ENCODE results near the gene DHFR.

The DHFR gene

DNA sequence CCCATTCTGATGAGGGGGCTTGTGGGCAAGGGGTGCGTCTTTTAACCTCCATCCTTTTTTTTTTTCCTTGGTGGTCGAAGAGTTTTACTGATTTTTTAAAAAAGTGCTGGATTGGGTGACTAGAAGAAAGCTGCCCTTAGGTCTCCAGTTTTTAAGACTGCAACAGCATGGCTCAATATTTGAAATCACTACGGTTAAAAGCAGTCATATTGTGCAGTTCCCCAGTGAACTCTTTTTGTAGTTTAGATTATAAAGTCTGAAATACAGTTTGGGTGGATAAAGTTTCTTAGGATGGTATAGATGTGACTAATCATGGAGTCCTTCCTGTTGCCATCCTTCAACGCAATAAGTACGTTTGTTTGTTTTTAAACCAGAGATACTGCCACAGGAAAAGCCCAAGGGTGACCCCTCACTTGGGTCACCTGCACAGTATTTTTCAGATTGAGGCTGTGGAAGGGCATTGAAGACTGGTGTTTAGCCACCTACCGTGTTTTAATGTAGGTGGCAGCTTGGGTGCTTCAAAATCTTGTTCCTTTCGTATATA lies 520 bp upstream of the DHFR start:
- TF ChIP-seq, protein P1, sequence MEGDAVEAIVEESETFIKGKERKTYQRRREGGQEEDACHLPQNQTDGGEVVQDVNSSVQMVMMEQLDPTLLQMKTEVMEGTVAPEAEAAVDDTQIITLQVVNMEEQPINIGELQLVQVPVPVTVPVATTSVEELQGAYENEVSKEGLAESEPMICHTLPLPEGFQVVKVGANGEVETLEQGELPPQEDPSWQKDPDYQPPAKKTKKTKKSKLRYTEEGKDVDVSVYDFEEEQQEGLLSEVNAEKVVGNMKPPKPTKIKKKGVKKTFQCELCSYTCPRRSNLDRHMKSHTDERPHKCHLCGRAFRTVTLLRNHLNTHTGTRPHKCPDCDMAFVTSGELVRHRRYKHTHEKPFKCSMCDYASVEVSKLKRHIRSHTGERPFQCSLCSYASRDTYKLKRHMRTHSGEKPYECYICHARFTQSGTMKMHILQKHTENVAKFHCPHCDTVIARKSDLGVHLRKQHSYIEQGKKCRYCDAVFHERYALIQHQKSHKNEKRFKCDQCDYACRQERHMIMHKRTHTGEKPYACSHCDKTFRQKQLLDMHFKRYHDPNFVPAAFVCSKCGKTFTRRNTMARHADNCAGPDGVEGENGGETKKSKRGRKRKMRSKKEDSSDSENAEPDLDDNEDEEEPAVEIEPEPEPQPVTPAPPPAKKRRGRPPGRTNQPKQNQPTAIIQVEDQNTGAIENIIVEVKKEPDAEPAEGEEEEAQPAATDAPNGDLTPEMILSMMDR (conservative IDR thresholded peaks at IDR 0.05; ENCODE audit: low read depth, low read length) = no peak
- no peak for DNase-seq (ENCODE audit: low read depth)
- peak overlapping the region; percentile 69 for H3K4me3 ChIP-seq (ENCODE audit: low read length)

DNA sequence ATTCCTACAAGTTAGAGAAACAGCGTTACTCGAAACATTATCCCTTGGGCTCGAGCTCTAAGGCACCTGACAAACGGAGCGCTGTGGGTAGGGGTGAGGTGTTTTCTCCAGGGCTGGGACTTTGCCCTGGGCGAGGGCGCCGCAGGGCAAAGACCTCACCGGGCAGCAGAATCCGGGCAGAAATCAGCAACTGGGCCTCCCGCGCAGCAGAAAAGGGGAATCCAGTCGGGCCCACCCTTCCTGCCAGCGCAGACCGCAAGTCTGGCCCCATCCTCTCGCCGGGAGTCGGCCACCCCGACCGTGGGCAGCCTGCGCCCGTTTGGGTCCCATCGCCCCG lies 761 bp downstream of the DHFR start:
- TF ChIP-seq, protein P1 (conservative IDR thresholded peaks at IDR 0.05; ENCODE audit: low read depth, low read length) = no peak
- peak overlapping the region; percentile 69 for H3K4me3 ChIP-seq (ENCODE audit: low read length)
- no peak for DNase-seq (ENCODE audit: low read depth)

DNA sequence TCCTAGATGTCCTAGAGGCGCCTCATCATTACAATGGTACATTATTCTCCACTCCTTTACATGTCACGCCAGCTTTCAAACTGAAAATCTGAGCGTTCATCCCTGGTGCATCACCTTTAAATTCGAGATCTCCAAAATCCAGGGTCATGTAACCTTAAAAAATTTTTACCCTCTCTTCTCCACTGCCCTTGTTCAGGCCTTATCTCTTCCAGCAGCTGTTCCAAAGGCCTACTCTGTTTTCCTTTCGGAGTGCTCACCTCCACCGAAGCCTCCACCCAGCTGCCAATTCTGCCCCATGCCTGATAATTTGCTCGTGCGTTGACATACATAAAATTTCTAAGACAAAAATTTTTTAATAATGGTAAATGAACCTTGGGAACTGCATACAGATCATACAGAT lies 1.3 kb downstream of the DHFR start:
- TF ChIP-seq, protein P1 (conservative IDR thresholded peaks at IDR 0.05; ENCODE audit: low read depth, low read length) = no peak
- H3K4me3 ChIP-seq (ENCODE audit: low read length) = peak overlapping the region; percentile 69
- DNase-seq (ENCODE audit: low read depth) = no peak

DNA sequence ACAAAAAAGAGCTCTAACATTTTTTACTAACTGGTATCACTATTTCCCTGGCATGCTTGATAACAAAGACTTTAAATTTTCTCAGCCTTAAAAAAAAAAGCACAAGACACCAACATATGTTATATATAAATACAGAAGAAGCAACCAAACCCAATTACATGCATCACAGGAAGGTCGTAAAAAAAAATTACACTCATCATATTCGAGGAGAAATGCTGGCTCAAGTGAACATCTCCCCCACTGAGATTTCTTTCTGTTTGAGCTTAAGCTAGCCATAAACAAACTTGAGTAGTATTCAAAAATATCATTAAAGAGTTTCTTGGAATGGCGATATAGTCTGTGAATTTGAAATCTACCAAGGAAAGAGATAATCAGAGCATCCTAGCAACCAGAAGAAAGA lies 7.9 kb downstream of the DHFR start:
- no peak for DNase-seq (ENCODE audit: low read depth)
- H3K4me3 ChIP-seq (ENCODE audit: low read length) = no peak overlapping the region
- TF ChIP-seq, protein P1 (conservative IDR thresholded peaks at IDR 0.05; ENCODE audit: low read depth, low read length) = no peak

DNA sequence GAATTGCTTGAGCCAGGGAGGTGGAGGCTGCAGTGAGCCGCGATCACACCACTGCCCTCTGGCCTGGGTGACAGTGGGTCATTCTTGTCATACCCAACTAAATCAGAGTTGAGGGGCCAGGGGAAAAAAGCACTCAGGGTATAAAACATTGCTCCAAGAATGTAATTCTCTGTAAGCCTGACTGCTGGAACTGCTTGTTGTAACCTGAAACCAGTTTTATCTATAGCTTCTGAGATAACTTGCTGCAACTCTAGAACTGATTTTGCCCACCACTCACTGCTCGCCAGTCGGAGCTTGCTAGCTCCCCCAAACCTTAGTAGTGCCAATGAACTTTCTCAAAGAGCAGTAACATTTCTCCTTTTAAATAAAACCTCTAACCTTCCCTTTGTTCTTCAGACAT lies 9.9 kb downstream of the DHFR start:
- no peak for DNase-seq (ENCODE audit: low read depth)
- no peak overlapping the region for H3K4me3 ChIP-seq (ENCODE audit: low read length)
- TF ChIP-seq, protein P1 (conservative IDR thresholded peaks at IDR 0.05; ENCODE audit: low read depth, low read length) = no peak

DNA sequence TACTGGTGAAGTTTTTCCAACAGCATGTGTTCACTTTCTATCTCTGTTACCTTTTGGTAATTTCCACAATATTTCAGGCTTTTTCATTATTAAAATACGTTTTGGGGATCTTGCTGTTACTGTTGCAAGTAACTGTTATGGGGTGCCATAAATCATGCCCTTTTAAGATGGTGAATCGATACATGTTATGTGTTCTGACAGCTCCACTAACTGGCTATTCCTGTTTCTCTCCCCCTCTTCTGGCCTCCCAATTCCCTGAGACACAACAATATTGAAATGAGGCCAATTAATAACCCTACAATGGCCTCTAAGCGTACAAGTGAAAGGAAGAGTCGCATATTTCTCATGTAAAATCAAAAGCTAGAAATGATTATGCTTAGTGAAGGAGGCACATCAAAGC lies 13.4 kb downstream of the DHFR start:
- no peak for DNase-seq (ENCODE audit: low read depth)
- TF ChIP-seq, protein P1 (conservative IDR thresholded peaks at IDR 0.05; ENCODE audit: low read depth, low read length) = no peak
- H3K4me3 ChIP-seq (ENCODE audit: low read length) = no peak overlapping the region

DNA sequence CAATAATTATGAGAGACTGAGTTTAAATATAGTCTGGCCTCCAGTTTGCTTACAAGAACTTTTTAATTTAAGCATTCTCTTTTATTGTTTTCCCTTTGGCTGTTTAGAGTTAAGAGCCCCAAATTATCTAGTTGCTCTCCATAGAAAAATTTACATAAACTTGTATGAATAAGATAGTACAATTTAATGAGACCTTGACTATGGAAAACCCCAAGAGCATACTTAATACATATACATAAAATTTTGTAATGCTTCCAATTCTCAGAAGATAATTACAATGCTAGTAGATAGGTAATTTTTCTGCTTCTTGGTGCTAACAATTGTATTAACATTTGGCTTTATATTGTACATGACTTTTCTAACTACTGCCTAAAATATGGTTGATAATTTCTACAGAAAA lies 20.6 kb downstream of the DHFR start:
- DNase-seq (ENCODE audit: low read depth) = no peak
- H3K4me3 ChIP-seq (ENCODE audit: low read length) = no peak overlapping the region
- TF ChIP-seq, protein P1 (conservative IDR thresholded peaks at IDR 0.05; ENCODE audit: low read depth, low read length) = no peak

All from retinal pigment epithelial cell (primary cell).